K562 (cell line): ENCODE data around the gene ARIH1. TPM values are rescaled to one million over a fixed set of nuclear protein-coding genes. Genes with fewer than 3 reads are reported as not detected.

Source experiments
- ATAC-seq: fragments of 200-7000 bp; cut with Tn5 transposase; 3 replicates; pipeline ENCODE4 v1.9.1; 2020; ENCODE audit warnings: moderate library complexity
- BruUV-seq: library from RNA; stranded (reverse); fragments of 400-500 nt; replicated peaks from 2 replicates; lab custom pipeline; 2021; lab: Mats Ljungman, UMichigan
- CTCF ChIA-PET: fragments of 300-600 bp; formaldehyde crosslinking; extraction: SDS; loops from one replicate; lab custom pipeline; 2021; ENCODE audit warnings: low intra/inter-chr PET ratio; lab: Yijun Ruan, JAX
- POLR2A ChIA-PET: fragments of 300-600, 350-650 bp; sonication (Branson Sonifier 250); formaldehyde crosslinking; extraction: SDS; loops from one replicate; lab custom pipeline; 2021; ENCODE audit warnings: antibody characterized with exemption, inconsistent platforms; lab: Yijun Ruan, JAX
- DNase-seq, 4 experiments: peaks; one replicate each; pipeline versions ENCODE4 v3.0.0 to v3.0.0-alpha.2; 2011 to 2018; ENCODE audit warnings: low spot score in 3 of 4, mixed read lengths in 3 of 4; ENCODE audit errors: extremely low read depth in 1 of 4
- FAIRE-seq: peaks from 2 replicates; lab custom pipeline; 2011; peaks lifted over from hg19 to GRCh38; lab: Jason Lieb, UNC
- H2AFZ ChIP-seq: 2 replicates; pipeline ENCODE4 v1.6.0; 2011; ENCODE audit warnings: low read depth, low read length, control low read depth, inconsistent platforms
- H3K27ac ChIP-seq: fragments of 200-600 bp; 3 replicates; pipeline ENCODE4 v1.8.0; 2011; ENCODE audit warnings: low read depth, mild to moderate bottlenecking, control low read depth, inconsistent platforms, low read length, moderate library complexity, mixed read lengths; ENCODE audit errors: extremely low read depth
- H3K27me3 ChIP-seq, 2 experiments: fragments of 300-600 bp in 1 of 2; 2 replicates in 1 of 2; 3 replicates in 1 of 2; pipeline versions ENCODE4 v1.6.0 to v1.8.0; 2011; ENCODE audit warnings: inconsistent platforms in 2 of 2, low read length in 2 of 2, mild to moderate bottlenecking in 1 of 2, mixed read lengths in 1 of 2, moderate library complexity in 1 of 2; ENCODE audit not compliant: control insufficient read depth in 2 of 2, insufficient read depth in 2 of 2
- H3K36me3 ChIP-seq: fragments of 300-600 bp; 3 replicates; pipeline ENCODE4 v1.8.0; 2011; ENCODE audit warnings: mild to moderate bottlenecking, low read length, inconsistent platforms; ENCODE audit not compliant: control insufficient read depth, insufficient read depth
- H3K4me1 ChIP-seq, 2 experiments: fragments of 200-600 bp in 1 of 2; replicated peaks in 1 of 2; 2 replicates in 1 of 2; 3 replicates in 1 of 2; pipeline versions ENCODE4 v1.5.1 to v1.8.0; 2011; ENCODE audit warnings: inconsistent platforms in 2 of 2, low read length in 2 of 2, mild to moderate bottlenecking in 1 of 2, mixed read lengths in 1 of 2, moderate library complexity in 1 of 2; ENCODE audit not compliant: control insufficient read depth in 2 of 2, insufficient read depth in 2 of 2
- H3K4me2 ChIP-seq: 2 replicates; pipeline ENCODE4 v1.6.1; 2011; ENCODE audit warnings: low read length, control low read depth, inconsistent platforms, mixed read lengths; ENCODE audit not compliant: insufficient read depth
- H3K4me3 ChIP-seq: fragments of 200-600 bp; sonication (generic), shearing (Covaris generic); 2 replicates; pipeline ENCODE4 v1.5.1; 2016; ENCODE audit warnings: control low read depth, inconsistent platforms
- H3K79me2 ChIP-seq: fragments of 200-600 bp; 3 replicates; pipeline ENCODE4 v1.8.0; 2011; ENCODE audit warnings: low read length, inconsistent platforms; ENCODE audit not compliant: control insufficient read depth, insufficient read depth
- H3K9ac ChIP-seq, 2 experiments: 2 replicates each; pipeline versions ENCODE4 v1.6.0 to v1.6.1; 2011; ENCODE audit warnings: low read depth in 2 of 2, low read length in 2 of 2, control low read depth in 1 of 2, inconsistent platforms in 1 of 2, mild to moderate bottlenecking in 1 of 2, mixed read lengths in 1 of 2; ENCODE audit not compliant: insufficient read depth in 1 of 2
- H3K9me1 ChIP-seq: one replicate; pipeline ENCODE4 v1.6.0; 2011; ENCODE audit warnings: inconsistent platforms, mild to moderate bottlenecking, low read length, moderate library complexity; ENCODE audit not compliant: control insufficient read depth, insufficient read depth
- H3K9me3 ChIP-seq: replicated peaks from 2 replicates; pipeline ENCODE4 v1.5.1; 2011; ENCODE audit warnings: low read depth, low read length, inconsistent platforms; ENCODE audit not compliant: control insufficient read depth, insufficient read depth
- H4K20me1 ChIP-seq: replicated peaks from 2 replicates; pipeline ENCODE4 v1.6.1; 2011; ENCODE audit warnings: low read length, inconsistent platforms, mixed read lengths; ENCODE audit not compliant: control insufficient read depth, insufficient read depth
- ATF6 ChIP-seq: sonication (generic); formaldehyde crosslinking; IDR thresholded peaks from 2 replicates; pipeline ENCODE4 v1.4.0; 2020; ENCODE audit warnings: mild to moderate bottlenecking, missing genetic modification reagents
- CTCF ChIP-seq, 3 experiments: IDR thresholded peaks in 2 of 3; conservative IDR thresholded peaks in 1 of 3; 2 replicates each; pipeline ENCODE4 v1.5.1; 2011 to 2012; ENCODE audit warnings: low read length in 3 of 3, mild to moderate bottlenecking in 3 of 3, control low read depth in 2 of 3, improper control_type of control experiment in 1 of 3, inconsistent platforms in 1 of 3, low read depth in 1 of 3, mixed read lengths in 1 of 3, moderate library complexity in 1 of 3; ENCODE audit not compliant: insufficient read depth in 2 of 3
- NR0B1 ChIP-seq: fragments of 450-650 bp; IDR thresholded peaks from one replicate; pipeline ENCODE4 v1.6.1; 2018; ENCODE audit warnings: mild to moderate bottlenecking, moderate library complexity; ENCODE audit not compliant: partially characterized antibody
- WGBS: fragments of 100-300 bp; shearing (Covaris generic); methylation state at CpG from one replicate; pipeline ENCODE4 v1.1.6; 2016; ENCODE audit warnings: low coverage, mixed read lengths; ENCODE audit not compliant: insufficient coverage; ENCODE audit errors: missing lambda C conversion rate; 5-methylcytosine and 5-hydroxymethylcytosine counted together
- in situ Hi-C: fragments of 300-500 bp; cut with MboI; formaldehyde crosslinking; loops from 4 replicates; pipeline ENCODE4 v1.15.0; 2018; ENCODE audit warnings: inconsistent platforms, mixed read lengths
- intact Hi-C: fragments of 100-400 bp; cut with micrococcal nuclease; formaldehyde crosslinking; loops from 2 replicates; pipeline ENCODE4 v1.14.2; 2022
- polyA plus RNA-seq, 8 experiments: library from polyadenylated mRNA; depleted of rRNA in 4 of 8; stranded (reverse) in 5 of 8; unstranded in 3 of 8; fragments of >200 nt; fragmentation: Nextera tagmentation in 2 of 8; fragmentation: Illumina TruSeq in 1 of 8; extraction: Ambion mirVana in 2 of 8; extraction: Trizol in 1 of 8; gene quantifications; 2 replicates each; pipeline versions ENCODE4 v1.2.1 to v1.2.3, GENCODE V29; 2011 to 2014; ENCODE audit warnings: inconsistent platforms in 1 of 8, missing spikeins in 1 of 8
- total RNA-seq, 7 experiments: library from RNA; depleted of rRNA in 6 of 7; stranded (reverse); fragments of >200 nt in 6 of 7; fragmentation: Illumina TruSeq in 2 of 7; extraction: Trizol in 2 of 7; gene quantifications; 2 replicates each; pipeline versions ENCODE4 v1.2.1 to v1.2.3, GENCODE V29; 2011 to 2021; ENCODE audit warnings: low replicate concordance in 1 of 7

The ARIH1 gene
- total and polyA plus RNA-seq, 9 of the 15 experiments (the other 6 are each of a cell fraction or from before 2014, with no cell fraction given) = 17.7 to 125 (median 31.4) TPM

- in situ Hi-C loops = no loop called here
- Histone ChIP-seq H3K4me3 (no peak overlapping the region), H3K9me1 (no peaks in the 10 kb centered on the region), H3K27me3 (no peaks in the 10 kb centered on the region), H3K9me3 (no peaks in the 10 kb centered on the region), H2AFZ (no peak overlapping the region), H3K27ac (no peak overlapping the region), H3K79me2 (no peaks in the 10 kb centered on the region), H3K4me1 (no peaks in the 10 kb centered on the region), H4K20me1 (no peaks in the 10 kb centered on the region), H3K4me2 (no peak overlapping the region), H3K9ac (no peak overlapping the region), H3K36me3 (peaks cover 71% of the 10 kb centered on the region)
- intact Hi-C loops = no loop called here
- CTCF ChIA-PET = no interaction called here
- TF ChIP-seq CTCF (IDR thresholded peaks at IDR 0.05 in 2 of 3, conservative IDR thresholded peaks at IDR 0.05 in 1 of 3; ENCODE audit: insufficient read depth in 2 of 3, low read depth in 1 of 3, low read length in 3 of 3) (no peak), NR0B1 (no peak), ATF6 (CRISPR knock-in tag) (no peak)
- no TSS peak for BruUV-seq
- WGBS = 89% methylated on average over 1 of the region's 1 CpG
- FAIRE-seq (no peak), ATAC-seq (no peak), DNase-seq (no peak)
- POLR2A ChIA-PET = no interaction called here
Measured at GRCh38 chr15:72566973-72567372, 92.8 kb downstream of the ARIH1 start.
